ENCODE results near the gene ADSS1. TPM values are rescaled to one million over a fixed set of nuclear protein-coding genes. Genes with fewer than 3 reads are reported as not detected.

Gene ADSS1
- total and polyA plus RNA-seq, 4 donors: 5.3 to 20.8 (median 14.1) TPM

Small RNA genes lying within 50 kb of the gene (small RNA-seq; reads per million reads assigned to genes)
- gene MIR4710 (ENCODE audit: low replicate concordance): not detected

Other genes starting within 250 kb of the ADSS1 start
- gene C14orf180, start 144.5 kb upstream of the ADSS1 start, total RNA-seq: 1 to 10 TPM in 1 of 2 donors, under 1 TPM in 1; 0.10 to 6.0 TPM
- gene C14orf180, start 144.5 kb upstream of the ADSS1 start, polyA plus RNA-seq (ENCODE audit: insufficient read length in 2 of 2): under 1 TPM; 0.20 to 0.29 TPM
- gene TMEM179, start 119.5 kb upstream of the ADSS1 start, total RNA-seq: 10 to 100 TPM in 1 of 2 donors, 1 to 10 TPM in 1; 9.4 to 20.5 TPM
- 10 to 100 TPM; 57.5 to 65.5 TPM for gene TMEM179, start 119.5 kb upstream of the ADSS1 start, polyA plus RNA-seq (ENCODE audit: insufficient read length in 2 of 2)
- gene INF2, start 34.6 kb upstream of the ADSS1 start, total RNA-seq: 10 to 100 TPM; 22.8 to 43.0 TPM
- gene INF2, start 34.6 kb upstream of the ADSS1 start, polyA plus RNA-seq (ENCODE audit: insufficient read length in 2 of 2): 10 to 100 TPM; 44.9 to 72.8 TPM
- gene SIVA1, start 28.9 kb downstream of the ADSS1 start, total RNA-seq: 10 to 100 TPM; 30.6 to 83.3 TPM
- gene SIVA1, start 28.9 kb downstream of the ADSS1 start, polyA plus RNA-seq (ENCODE audit: insufficient read length in 2 of 2): 10 to 100 TPM; 43.9 to 55.4 TPM
- gene AKT1, start 71.5 kb downstream of the ADSS1 start, total RNA-seq: 100 to 1,000 TPM in 1 of 2 donors, 10 to 100 TPM in 1; 60.3 to 143 TPM
- gene AKT1, start 71.5 kb downstream of the ADSS1 start, polyA plus RNA-seq (ENCODE audit: insufficient read length in 2 of 2): 100 to 1,000 TPM; 160 to 174 TPM
- gene ZBTB42, start 76.9 kb downstream of the ADSS1 start, total RNA-seq: 1 to 10 TPM in 1 of 2 donors, under 1 TPM in 1; 0.99 to 2.3 TPM
- gene ZBTB42, start 76.9 kb downstream of the ADSS1 start, polyA plus RNA-seq (ENCODE audit: insufficient read length in 2 of 2): 1 to 10 TPM; 1.8 to 1.9 TPM
- 10 to 100 TPM; 11.0 to 15.6 TPM for gene CEP170B, start 141.0 kb downstream of the ADSS1 start, total RNA-seq
- gene CEP170B, start 141.0 kb downstream of the ADSS1 start, polyA plus RNA-seq (ENCODE audit: insufficient read length in 2 of 2): 10 to 100 TPM; 40.5 to 41.4 TPM
- 10 to 100 TPM; 12.9 to 30.7 TPM for gene PLD4, start 200.7 kb downstream of the ADSS1 start, total RNA-seq
- gene PLD4, start 200.7 kb downstream of the ADSS1 start, polyA plus RNA-seq (ENCODE audit: insufficient read length in 2 of 2): 10 to 100 TPM; 24.8 to 32.6 TPM

Measured in spinal cord (tissue), 4 donors.